Skeletal muscle satellite cell (primary cell): ENCODE results near the gene XPNPEP2.

Experiments used
- H3K27me3 ChIP-seq: 2 replicates; pipeline ENCODE4 v1.7.0; 2013; ENCODE audit warnings: low read length; ENCODE audit not compliant: control insufficient read depth, insufficient read depth
- H3K36me3 ChIP-seq: 2 replicates; pipeline ENCODE4 v1.7.0; 2013; ENCODE audit warnings: mild to moderate bottlenecking, control low read depth, low read length; ENCODE audit not compliant: insufficient read depth
- H3K4me1 ChIP-seq: 2 replicates; pipeline ENCODE4 v1.7.0; 2013; ENCODE audit warnings: low read length; ENCODE audit not compliant: control insufficient read depth, insufficient read depth
- H3K4me2 ChIP-seq: 2 replicates; pipeline ENCODE4 v1.7.0; 2013; ENCODE audit warnings: mild to moderate bottlenecking, low read length
- H3K4me3 ChIP-seq: 2 replicates; pipeline ENCODE4 v1.7.0; 2013; ENCODE audit warnings: low read length
- H3K9ac ChIP-seq: 2 replicates; pipeline ENCODE4 v1.7.0; 2013; ENCODE audit warnings: mild to moderate bottlenecking, low read depth, low read length, moderate library complexity
- H3K9me3 ChIP-seq: replicated peaks from 2 replicates; pipeline ENCODE4 v1.7.0; 2013; ENCODE audit warnings: mild to moderate bottlenecking, control low read depth, low read length

Gene XPNPEP2

DNA sequence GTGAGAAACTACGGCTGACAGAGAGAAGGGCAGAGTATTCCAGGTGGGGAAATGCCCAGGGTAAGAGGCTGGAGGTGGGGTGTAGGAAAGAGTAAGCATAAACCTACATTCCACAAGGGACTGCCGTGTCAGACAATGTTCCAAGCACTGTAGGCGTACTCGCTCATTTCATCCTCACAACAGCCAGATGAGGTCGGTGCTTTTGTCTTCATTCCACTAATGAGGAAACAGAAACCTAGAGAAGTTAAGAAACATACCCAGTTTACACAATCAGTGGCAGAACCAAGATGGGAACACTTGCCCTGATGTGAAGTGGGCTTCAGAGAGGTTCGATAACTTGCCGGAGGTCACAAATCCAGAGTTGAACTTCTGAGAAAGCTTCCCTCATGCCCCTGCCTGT, 45.6 kb downstream of the XPNPEP2 start:
- no peak overlapping the region for H3K9ac ChIP-seq
- H3K4me1 ChIP-seq, result no peaks in the 10 kb centered on the region
- no peaks in the 10 kb centered on the region for H3K9me3 ChIP-seq
- no peaks in the 10 kb centered on the region for H3K36me3 ChIP-seq
- H3K4me3 ChIP-seq, result no peak overlapping the region
- H3K27me3 ChIP-seq, result peaks cover 5% of the 10 kb centered on the region
- H3K4me2 ChIP-seq, result no peak overlapping the region

- Histone ChIP-seq H3K4me1 (no peaks in the 10 kb centered on the region), H3K36me3 (no peaks in the 10 kb centered on the region), H3K9me3 (no peaks in the 10 kb centered on the region), H3K4me2 (no peak overlapping the region), H3K27me3 (peaks cover 5% of the 10 kb centered on the region), H3K4me3 (no peak overlapping the region), H3K9ac (no peak overlapping the region)
Measured at GRCh38 chrX:129785160-129785947, 46.6 kb downstream of the XPNPEP2 start.

GRCh38 chrX:129786210-129786651, 47.5 kb downstream of the XPNPEP2 start:
- no peak overlapping the region for H3K4me2 ChIP-seq
- H3K4me3 ChIP-seq, result no peak overlapping the region
- H3K27me3 ChIP-seq, result peaks cover 5% of the 10 kb centered on the region
- no peak overlapping the region for H3K9ac ChIP-seq
- no peaks in the 10 kb centered on the region for H3K36me3 ChIP-seq
- no peaks in the 10 kb centered on the region for H3K4me1 ChIP-seq
- H3K9me3 ChIP-seq, result no peaks in the 10 kb centered on the region

- Histone ChIP-seq H3K36me3 (no peaks in the 10 kb centered on the region), H3K4me1 (no peaks in the 10 kb centered on the region), H3K9ac (no peak overlapping the region), H3K4me3 (no peak overlapping the region), H3K9me3 (no peaks in the 10 kb centered on the region), H3K4me2 (no peak overlapping the region), H3K27me3 (no peaks in the 10 kb centered on the region)
Measured at GRCh38 chrX:129787336-129788055, 48.7 kb downstream of the XPNPEP2 start.

DNA sequence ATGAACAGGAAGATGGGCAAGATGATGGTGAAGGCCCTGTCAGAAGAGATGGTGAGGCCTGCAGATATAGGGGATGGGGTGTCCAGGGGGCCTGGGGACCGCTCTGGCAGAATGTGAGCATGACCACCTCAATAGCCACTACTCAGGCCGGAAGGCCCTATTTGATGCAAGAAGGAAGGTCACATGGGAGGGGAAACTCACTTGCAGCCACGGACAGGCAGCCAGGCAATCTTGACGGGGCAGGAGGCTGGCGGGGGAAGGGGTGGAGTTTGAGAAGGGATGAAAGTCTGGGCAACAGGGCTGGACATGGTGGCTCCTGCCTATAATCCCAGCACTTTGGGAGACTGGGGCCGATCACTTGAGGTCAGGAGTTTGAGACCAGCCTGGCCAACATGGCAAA, 49.7 kb downstream of the XPNPEP2 start:
- no peaks in the 10 kb centered on the region for H3K27me3 ChIP-seq
- H3K4me1 ChIP-seq, result no peaks in the 10 kb centered on the region
- no peak overlapping the region for H3K4me2 ChIP-seq
- H3K9ac ChIP-seq, result no peak overlapping the region
- no peaks in the 10 kb centered on the region for H3K36me3 ChIP-seq
- no peak overlapping the region for H3K4me3 ChIP-seq
- H3K9me3 ChIP-seq, result no peaks in the 10 kb centered on the region

DNA sequence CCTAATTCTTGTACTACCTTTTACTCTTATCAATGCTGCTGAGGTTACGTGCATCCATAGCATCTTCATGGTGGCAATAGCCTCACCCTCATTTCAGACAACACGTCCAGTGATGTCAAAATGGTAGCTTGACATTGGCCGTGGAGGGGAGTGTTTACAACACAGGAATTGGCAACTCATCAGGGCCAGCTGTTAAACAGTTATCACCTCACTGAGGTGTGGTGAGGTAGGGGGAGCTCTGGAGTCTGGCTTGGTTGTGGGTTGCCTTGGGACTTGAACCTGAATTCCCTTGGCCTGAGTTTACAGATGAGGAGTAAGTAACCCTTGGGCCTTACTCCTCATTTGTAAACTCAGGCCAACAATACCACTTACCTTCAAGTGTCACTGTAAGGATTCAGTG, 51.4 kb downstream of the XPNPEP2 start:
- Histone ChIP-seq H3K4me1 (no peaks in the 10 kb centered on the region), H3K9me3 (no peaks in the 10 kb centered on the region), H3K4me2 (no peak overlapping the region), H3K36me3 (no peaks in the 10 kb centered on the region), H3K4me3 (no peak overlapping the region), H3K9ac (no peak overlapping the region), H3K27me3 (no peaks in the 10 kb centered on the region)

GRCh38 chrX:129790808-129791207, 52.0 kb downstream of the XPNPEP2 start:
- no peak overlapping the region for H3K9ac ChIP-seq
- no peaks in the 10 kb centered on the region for H3K9me3 ChIP-seq
- no peak overlapping the region for H3K4me3 ChIP-seq
- H3K36me3 ChIP-seq, result no peaks in the 10 kb centered on the region
- no peak overlapping the region for H3K4me2 ChIP-seq
- no peaks in the 10 kb centered on the region for H3K4me1 ChIP-seq
- H3K27me3 ChIP-seq, result no peaks in the 10 kb centered on the region

- Histone ChIP-seq H3K36me3 (no peaks in the 10 kb centered on the region), H3K4me2 (no peak overlapping the region), H3K9ac (no peak overlapping the region), H3K4me1 (no peaks in the 10 kb centered on the region), H3K4me3 (no peak overlapping the region), H3K27me3 (no peaks in the 10 kb centered on the region), H3K9me3 (no peaks in the 10 kb centered on the region)
Measured at GRCh38 chrX:129791336-129791735, 52.6 kb downstream of the XPNPEP2 start.

DNA sequence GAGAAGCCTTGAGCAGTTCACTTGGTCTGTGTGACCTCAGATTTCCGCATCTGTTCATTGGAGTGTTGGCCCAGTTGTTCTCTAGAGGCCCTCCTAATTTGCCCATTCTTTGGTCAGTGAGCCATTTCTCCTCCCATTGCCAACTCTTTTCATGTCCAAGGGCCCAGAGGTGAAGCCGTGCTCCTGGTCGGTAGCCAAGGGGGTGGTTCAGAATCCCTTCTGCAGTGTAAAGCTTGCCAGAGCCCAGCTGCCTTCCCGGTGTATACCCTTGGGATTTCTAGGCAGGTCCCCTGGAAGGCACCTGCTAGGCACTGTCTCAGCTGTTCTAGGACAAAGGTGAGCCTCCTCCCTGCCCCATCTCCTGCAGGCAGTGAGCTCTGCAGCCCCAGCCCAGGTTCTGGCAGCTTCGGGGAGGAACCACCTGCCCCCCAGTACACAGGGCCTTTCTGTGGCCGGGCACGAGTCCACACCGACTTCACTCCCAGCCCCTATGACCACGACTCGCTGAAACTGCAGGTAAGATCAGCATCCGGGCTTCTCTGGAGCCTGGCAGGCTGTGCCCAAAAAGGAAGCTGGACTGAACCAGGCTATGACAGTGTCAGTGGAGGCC, 53.3 kb downstream of the XPNPEP2 start:
- no peak overlapping the region for H3K4me3 ChIP-seq
- H3K27me3 ChIP-seq, result no peaks in the 10 kb centered on the region
- no peaks in the 10 kb centered on the region for H3K36me3 ChIP-seq
- H3K4me2 ChIP-seq, result no peak overlapping the region
- H3K9me3 ChIP-seq, result no peaks in the 10 kb centered on the region
- no peak overlapping the region for H3K9ac ChIP-seq
- H3K4me1 ChIP-seq, result no peaks in the 10 kb centered on the region

GRCh38 chrX:129792586-129793291, 54.0 kb downstream of the XPNPEP2 start:
- H3K9me3 ChIP-seq, result no peaks in the 10 kb centered on the region
- H3K4me3 ChIP-seq, result no peak overlapping the region
- no peak overlapping the region for H3K9ac ChIP-seq
- H3K4me2 ChIP-seq, result no peak overlapping the region
- no peaks in the 10 kb centered on the region for H3K36me3 ChIP-seq
- no peaks in the 10 kb centered on the region for H3K27me3 ChIP-seq
- no peaks in the 10 kb centered on the region for H3K4me1 ChIP-seq

DNA sequence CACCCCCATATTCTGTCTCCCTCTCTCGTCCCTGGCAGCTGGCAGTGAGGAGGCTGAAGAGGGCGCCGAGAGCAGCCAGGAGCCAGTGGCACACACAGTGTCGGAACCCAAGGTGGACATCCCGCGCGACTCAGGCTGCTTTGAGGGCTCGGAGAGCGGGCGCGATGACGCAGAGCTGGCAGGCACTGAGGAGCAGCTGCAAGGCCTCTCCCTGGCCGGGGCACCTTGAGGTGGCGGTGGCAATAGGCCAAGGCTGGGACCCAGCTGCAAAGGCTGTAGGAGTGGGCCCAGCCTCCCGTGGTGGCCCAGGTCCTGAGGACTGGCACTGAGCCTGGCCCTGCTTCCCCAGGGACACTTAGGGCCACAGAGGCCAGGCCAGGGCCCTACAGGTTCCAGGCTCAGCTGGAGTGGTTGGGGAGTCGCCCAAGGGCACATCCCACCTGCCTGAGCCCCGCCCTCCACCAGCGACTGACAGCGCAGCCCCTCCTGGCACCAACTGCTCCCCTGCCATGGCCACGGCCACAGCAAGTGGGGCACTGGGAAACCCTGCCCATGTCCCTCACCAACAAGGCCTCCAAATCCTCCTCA, 54.9 kb downstream of the XPNPEP2 start:
- Histone ChIP-seq H3K27me3 (no peaks in the 10 kb centered on the region), H3K4me3 (no peak overlapping the region), H3K4me2 (no peak overlapping the region), H3K4me1 (no peaks in the 10 kb centered on the region), H3K9ac (no peak overlapping the region), H3K9me3 (no peaks in the 10 kb centered on the region), H3K36me3 (no peaks in the 10 kb centered on the region)
